HL-60/S4 treated with retinoic acid at 250 ng/mL for 4 days and 3 days (cell line): Measurements from ENCODE around the gene SNX13.

Source experiments
- in situ Hi-C: fragments of 300-500 bp; cut with MboI; formaldehyde crosslinking; loops from 2 replicates; pipeline ENCODE4 v1.7.0; 2022; ENCODE audit warnings: low sequenced_read_pairs

The SNX13 gene

DNA sequence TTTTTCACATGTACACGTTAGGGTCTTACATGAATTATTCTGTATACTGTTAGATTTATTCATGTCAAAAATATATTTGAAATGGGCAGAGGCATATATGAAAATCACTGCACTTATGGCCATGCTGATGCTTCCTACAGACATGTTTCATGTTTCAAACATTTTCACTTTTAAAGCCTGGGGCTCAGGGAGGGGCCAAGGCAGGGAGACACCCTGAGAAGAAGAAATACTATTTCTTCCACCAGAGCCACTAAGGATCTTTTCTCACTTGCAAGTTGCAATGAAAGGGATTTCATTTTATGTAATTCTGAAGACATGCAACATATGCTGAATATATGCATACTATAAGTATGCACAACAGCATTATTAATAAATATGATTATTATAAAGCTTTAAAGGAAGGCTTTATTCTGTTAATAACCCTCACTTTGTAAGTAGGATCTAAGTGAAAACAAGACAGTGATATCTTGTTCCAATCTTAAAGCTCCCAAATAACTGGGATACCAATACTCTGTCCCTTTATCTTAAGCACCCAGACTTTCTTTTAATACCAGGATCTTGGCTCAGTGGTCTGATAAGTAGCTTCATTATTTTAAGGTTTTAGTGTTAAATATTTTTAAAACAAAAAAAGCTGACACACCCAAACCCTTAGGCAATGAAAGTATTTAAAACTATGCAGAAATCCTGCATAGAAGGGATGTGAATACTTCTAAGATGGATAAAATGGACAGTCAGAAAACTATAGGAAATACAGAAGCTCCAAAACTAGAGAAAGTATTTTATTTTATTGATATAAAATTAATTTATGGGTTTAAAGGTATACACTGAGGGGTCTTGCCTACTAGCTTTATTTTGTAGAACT, 148.0 kb downstream of the SNX13 start:
- in situ Hi-C loops: no loop called here

DNA sequence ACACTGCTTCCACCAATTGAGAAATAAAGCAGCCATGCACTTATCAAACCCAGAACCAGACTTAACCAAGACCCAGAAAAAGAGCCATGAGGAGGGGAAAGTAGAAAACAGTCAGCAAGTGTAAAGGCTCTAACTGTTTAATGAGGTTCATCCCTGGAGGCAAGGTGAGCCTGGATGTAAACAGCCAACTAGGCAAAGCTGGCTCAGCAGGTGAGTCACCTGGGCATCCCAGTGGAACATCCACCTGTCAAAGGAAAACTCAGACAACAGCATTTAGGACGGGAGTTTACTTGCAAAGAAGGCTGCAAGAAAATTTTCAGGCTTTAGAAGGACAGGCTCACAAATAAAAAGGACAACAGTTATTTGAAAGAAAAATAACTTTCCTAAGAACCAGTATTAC, 153.0 kb downstream of the SNX13 start:
- in situ Hi-C loops: no loop called here

DNA sequence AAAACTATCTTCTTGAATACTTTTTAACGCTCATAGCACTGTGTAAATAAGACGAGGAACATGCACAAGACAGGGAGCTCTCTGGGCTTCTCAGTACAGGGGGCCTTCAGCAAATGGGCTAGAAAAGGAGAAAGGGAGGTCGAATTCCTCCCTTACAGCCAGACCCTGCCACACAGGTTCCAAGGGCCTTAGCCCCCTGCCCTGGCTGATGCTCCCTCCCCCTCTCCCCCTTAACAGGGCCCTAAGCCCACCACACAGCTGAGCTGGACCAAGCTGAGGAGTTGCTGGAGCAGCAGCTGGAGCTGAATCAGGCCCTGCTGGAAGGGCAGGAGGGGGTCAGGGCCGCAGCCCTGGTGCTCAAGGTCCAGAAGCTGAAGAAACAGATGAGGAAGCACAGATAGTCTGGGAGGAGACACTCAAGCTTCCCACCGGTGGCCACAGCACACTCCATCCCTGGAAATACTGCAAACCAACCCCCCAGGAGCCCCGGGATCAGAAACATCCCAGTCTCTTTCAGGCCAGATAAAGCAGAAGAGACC, 153.9 kb downstream of the SNX13 start:
- in situ Hi-C loops: no loop called here

DNA sequence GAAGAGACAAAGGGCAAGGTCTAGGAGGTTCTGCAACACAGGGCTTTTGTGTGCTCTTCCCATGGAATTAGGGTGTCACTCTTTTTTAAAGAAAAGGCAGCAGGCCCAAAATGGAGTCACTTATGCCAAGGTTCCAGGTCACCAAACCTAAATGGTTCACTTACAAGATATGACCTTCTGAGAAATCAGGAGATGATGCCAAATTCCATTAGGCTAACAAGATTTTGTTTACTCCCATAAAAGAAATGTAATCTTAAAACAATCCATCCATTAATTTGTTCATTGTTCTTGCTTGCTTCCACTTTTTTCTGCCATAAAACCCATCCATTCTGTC, 158.1 kb downstream of the SNX13 start:
- in situ Hi-C loops: no loop called here

DNA sequence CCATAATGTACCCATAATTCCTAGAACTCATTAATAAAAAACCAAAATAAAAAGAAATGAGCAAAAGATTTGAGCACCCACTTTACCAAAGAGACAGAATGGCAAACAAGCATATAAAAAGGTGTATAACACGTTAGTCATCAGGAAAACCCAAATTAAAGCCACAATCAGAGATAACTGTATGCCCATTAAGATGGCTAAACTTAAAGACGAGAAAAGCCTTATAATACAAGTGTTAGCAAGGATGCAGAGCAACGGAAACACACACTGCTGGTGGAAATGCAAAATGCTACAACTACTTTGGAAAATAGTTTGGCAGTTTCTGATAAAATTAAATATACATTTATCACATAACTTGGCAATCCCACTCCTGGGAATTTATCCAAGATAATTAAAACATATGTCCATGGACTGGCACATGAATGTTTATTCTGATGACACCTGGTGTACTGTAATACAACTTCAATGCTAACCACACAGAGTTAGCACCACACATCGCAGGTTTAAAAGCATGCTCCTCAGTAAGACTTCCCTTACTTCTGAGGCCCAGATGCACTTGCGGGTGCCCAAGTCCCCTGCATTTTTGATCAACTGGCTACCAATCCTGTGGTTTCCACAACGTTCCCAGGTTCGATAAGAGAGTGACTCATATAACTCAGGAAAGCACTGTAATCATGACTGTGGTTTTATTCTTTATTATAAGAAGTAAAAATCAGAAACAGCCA, 158.6 kb downstream of the SNX13 start:
- in situ Hi-C loops: no loop called here

DNA sequence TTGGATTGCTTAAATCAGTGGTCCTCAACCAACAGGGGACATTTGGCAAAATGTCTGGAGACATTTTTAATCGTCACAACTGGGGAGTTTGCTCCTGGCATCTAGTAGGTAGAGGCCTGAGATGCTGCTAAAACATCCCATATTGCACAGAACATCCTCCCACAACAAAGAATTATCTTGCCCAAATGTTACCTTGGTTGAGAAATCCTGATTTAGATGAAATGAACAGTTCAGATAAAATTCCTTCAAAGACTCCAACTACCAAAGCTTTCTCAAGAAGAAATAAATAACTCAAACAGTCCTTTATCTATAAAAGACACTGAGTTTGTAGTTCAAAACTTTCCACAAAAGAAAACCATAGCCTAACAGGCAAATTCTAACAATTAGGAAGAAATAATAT, 160.9 kb downstream of the SNX13 start:
- in situ Hi-C loops: no loop called here

DNA sequence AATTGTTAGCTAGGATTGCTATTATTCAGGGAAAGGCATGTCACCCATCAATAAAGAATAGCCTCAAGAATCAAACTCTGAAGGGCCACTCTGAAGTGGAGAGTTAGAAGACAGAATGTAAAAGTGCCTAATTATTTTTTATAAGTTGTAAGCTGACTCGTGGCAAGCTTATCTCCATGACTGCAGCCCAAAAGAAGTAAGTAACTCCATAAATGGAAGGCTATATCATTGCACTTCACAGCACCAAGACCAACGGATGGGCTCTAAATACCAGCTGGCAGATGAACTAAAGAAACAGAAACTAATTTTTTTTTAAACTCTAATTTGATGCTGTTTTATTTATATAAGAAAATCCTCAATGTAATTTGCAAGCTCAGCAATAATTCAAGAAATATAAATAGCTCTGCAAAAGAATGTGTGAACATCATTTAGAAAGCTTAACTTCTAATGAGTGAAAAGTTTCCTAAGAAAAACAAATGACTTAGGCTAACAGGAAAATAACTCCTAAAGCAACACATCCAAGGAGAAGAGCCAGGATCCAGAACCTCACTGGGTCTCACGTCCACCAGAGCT, 165.5 kb downstream of the SNX13 start:
- in situ Hi-C loops: loop anchor here (25.0 kb wide), 1 partner anchor 562 kb away; no protein-coding TSS in a partner anchor

DNA sequence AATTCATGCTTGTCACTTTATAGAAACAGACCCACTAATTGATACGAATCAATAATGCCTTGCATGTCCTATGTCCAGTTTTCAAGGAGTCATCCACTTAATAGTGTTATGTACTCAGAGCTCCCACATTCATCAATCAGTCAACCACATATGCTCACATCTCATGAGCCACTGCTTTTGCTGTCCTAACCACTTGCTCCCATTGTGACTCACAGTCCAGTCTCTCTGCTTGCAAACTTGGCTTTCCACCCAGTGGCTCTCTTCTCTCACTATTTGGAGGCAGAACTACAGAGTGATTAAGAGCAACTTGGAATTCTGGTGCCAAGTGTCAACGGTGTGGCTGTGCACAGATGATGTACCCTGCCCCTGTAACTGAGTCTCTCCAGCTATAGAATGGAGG, 166.0 kb downstream of the SNX13 start:
- in situ Hi-C loops: loop anchor here (25.0 kb wide), 1 partner anchor 563 kb away; no protein-coding TSS in a partner anchor

DNA sequence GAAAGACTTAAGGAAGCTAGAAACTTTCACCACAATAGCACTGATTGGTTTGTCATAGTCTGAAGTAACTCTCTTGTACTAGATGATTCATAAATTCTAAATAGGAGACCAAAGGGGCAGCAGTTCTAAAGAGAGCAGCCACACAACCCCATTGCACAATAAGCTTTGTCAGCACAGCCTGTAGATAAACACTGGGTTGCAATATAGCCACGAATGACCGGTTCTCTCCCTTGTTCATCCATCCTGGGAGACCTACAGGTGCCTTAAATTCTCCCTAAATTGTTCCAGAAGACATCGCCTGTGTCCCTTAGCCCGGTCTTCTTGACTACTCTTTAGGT, 167.0 kb downstream of the SNX13 start:
- in situ Hi-C loops: loop anchor here (25.0 kb wide), 1 partner anchor 564 kb away; no protein-coding TSS in a partner anchor

DNA sequence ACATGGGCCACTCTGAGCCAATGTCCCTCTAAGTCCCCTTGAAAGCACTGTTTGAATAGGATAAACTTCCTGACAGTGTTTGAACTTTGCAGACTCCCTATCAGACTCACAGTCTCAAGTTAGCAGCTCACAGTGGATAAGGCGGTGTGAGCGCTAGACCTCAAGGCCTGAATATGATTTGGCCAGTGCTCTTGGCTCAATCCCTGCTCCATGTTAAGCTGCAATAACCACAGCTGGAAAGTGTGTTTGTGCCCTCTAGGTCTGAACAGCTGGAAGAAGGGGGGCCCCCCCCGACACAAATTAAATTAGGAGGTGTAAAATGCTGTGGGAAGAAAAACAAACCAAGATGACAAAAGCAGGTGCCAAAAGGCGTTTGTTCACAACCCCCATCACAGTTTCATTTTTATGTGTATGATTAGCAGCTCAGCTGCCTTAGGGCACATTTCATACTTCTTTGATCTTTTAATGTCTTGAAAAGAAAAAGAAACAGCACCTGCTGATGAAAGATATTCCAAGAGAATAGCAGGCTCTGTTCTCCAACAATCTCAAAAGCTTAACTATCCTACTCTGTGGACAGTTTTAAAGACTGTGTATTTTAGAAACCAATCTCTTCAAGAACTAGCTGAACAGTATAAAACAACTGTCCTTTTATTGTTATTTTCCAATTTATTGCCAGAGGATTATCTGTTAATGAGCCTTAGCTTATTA, 167.6 kb downstream of the SNX13 start:
- in situ Hi-C loops: loop anchor here (25.0 kb wide), 1 partner anchor 565 kb away; no protein-coding TSS in a partner anchor

DNA sequence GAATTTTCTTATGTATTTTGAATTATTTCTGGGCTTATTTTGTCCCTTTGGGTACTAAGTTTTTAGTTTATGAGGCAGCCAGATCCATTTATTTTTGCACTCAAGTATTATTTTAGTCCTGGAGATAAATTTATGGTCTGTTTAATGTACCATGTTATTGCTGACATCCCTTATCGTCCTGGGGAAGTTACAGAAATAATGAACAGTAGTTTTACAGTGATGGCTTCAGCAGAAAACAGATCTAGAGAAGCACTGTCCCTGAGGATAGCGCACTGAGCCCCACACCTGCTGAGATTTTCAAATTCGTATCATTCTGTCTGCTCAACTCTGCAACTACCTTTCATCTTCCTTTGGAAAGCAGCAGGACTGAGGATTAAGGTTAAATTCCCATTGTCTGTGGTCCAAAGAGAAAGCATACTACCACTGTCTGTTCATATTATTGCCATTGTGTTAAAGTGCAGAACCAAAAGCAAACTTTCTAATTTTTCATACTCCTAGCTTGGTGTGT, 168.3 kb downstream of the SNX13 start:
- in situ Hi-C loops: loop anchor here (25.0 kb wide), 1 partner anchor 565 kb away; no protein-coding TSS in a partner anchor

DNA sequence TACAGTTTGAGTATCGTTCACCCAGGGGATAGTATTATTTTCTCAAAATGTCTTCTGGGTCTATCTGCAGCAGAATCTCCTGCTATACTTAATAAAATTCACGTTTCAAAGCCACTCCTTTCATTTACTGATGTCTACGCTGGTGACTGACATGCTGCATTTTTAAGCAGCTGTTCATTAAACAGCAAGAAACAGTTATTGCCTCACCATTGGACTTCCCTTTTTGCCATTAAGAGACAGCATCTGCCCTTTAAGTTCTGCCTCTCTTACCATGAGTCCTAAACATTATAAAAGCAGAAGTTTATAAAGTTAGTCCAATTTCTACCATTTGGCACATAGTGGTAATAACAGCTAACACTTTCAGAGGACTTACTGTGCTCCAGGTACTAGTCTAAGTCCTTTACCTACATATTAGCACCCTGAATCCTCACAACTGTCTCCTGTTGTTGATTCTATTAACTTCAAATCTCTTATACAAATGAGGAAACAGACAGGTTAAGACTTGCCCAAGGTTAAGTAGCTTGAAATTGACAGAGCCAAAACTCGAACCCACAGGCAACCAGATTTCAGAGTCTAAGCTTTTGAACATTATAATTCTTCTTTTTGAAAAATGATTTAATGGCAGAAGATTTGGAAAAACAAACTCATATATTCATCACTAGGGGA, 169.5 kb downstream of the SNX13 start:
- in situ Hi-C loops: loop anchor here (25.0 kb wide), 1 partner anchor 566 kb away; no protein-coding TSS in a partner anchor

DNA sequence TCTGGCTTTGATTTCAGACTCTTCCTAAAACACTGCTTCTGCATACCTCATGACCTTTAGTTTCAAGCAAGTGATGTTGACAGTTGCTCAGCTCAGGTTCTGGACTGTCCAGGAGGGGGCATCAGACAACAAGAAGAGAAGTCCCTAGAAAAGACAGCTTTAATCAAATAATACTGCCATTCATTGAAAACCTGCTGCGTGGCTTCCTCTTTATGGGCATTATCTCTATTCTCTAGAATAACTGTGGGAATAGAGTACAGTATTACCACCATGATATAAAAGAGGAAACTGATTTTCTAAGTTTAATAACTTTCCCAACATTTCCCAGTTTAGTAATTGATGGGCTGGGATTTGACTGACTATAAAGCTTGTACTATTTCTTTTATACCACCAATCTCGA, 170.4 kb downstream of the SNX13 start:
- in situ Hi-C loops: loop anchor here (25.0 kb wide), 1 partner anchor 567 kb away; no protein-coding TSS in a partner anchor

DNA sequence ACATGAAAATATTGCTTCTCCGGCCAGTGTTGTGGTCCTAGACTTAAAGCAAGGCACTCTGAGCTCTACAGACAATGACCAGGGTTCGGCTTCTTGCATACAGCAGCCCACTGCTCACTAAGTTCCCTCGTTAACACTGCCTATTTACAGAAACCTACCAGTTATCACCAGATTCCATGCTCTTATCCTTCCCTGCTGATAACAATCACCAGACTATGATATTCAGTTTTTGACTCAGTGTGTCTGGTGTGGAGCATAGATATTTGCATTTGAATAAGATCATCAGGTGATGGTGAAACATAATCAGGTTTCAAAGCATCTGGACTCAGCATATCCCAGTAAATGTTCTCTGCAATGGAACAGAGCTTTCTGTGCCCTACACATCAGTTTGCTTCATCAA, 182.3 kb downstream of the SNX13 start:
- in situ Hi-C loops: loop anchor here (25.0 kb wide), 1 partner anchor 579 kb away; no protein-coding TSS in a partner anchor

DNA sequence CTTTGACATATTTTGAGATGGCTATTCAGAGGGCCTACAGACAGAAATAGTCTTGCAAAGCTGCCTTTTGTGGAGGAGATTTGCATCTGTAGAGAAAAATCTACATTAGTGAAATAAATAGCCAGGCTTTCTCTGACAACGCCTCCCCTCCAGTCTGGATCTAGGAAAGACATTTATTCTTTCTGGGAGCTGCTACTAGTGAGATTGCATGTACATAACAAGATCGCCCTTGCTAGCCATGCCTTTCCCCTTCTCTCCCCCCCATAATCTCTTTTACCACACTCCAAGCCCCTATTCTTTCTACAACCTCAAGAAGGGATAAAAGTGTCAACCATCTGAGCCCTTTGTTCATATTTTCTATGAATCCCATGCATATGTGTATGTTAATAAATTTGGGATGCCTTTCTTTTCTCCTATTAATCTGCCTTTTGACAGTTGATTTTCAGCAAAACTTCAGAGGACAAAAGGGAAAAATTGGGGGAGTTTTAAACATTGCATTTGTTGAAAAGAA, 194.2 kb downstream of the SNX13 start:
- in situ Hi-C loops: no loop called here

DNA sequence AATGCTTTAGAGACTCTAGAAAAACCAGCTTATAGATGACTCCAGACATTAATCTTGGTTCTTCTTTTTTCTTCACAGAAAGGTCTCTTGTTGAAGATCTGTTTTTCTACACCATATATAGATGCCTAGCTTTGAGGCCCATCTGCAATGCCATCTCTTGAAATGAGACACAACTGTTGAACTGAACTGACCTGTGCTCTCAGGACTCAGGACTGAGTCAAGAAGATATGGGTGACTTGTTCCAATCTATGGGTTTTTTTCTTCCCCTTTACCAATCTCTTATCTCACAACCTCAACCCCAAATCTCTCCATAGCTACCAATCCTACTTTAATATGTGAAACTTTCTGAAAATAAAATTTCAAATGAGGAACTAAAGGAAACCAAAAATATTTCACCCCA, 194.7 kb downstream of the SNX13 start:
- in situ Hi-C loops: no loop called here

DNA sequence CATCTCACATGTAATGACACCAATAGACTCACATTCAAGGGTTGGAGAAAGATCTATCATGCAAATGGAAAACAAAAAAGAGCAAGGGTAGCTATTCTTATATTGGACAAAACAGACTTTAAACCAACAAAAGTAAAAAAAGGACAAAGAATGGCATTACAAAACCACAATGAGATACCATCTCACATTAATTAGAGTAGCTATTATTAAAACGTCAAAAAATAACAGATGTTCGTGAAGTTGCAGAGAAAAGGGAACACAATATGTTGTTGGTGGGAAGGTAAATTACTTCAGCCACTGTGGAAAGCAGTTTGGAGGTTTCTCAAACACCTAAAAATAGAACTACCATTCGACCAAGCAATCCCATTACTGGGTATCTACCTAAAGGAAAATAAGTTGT, 197.0 kb downstream of the SNX13 start:
- in situ Hi-C loops: no loop called here

DNA sequence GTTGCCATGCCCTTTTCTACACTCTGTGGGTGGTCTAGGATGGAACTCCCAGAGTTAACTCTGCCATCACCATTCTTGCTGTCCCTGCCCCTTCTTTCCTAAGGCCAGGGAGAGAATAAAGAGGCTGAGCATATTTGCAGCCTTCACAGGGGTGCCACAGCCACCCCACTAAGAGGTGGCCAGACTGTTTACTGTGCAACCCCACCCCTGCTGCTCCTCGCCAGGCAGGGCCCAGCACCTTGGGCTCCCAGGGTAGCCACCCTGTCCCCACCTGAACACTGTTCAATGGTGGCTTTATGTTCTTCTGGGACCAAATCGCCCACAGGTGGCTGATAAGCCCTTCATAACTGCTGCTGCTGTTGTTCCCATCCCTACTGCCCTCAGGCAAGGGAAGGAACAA, 198.9 kb downstream of the SNX13 start:
- in situ Hi-C loops: no loop called here
